OCI-M2 (cell line): ENCODE data around the gene PIP4K2A.

Experiments
- DNase-seq: peaks from one replicate; lab custom pipeline; 2025; ENCODE audit not compliant: unreplicated experiment; lab: John Stamatoyannopoulos, UW

Gene PIP4K2A

GRCh38 chr10:22491480-22491879 is 222.9 kb downstream of the PIP4K2A start:
- no peak for DNase-seq

GRCh38 chr10:22489975-22490374 is 224.4 kb downstream of the PIP4K2A start:
- no peak for DNase-seq

- no peak for DNase-seq
Measured at GRCh38 chr10:22489467-22489866, 224.9 kb downstream of the PIP4K2A start.

GRCh38 chr10:22486431-22486830 is 227.9 kb downstream of the PIP4K2A start:
- no peak for DNase-seq
